Fibroblast of villous mesenchyme (primary cell): ENCODE data around the gene FAM81B. TPM values are rescaled to one million over a fixed set of nuclear protein-coding genes. Genes with fewer than 3 reads are reported as not detected.

Experiments
- DNase-seq: peaks from one replicate; pipeline ENCODE4 v3.0.0-alpha.2; 2010; ENCODE audit warnings: low read depth
- H3K4me3 ChIP-seq: 2 replicates; pipeline ENCODE4 v1.5.1; 2011; ENCODE audit warnings: low read depth, mild to moderate bottlenecking, low read length
- total RNA-seq: library from RNA; depleted of rRNA; stranded (reverse); fragments of >200 nt; gene quantifications from 2 replicates; pipeline ENCODE4 v1.2.3, GENCODE V29; 2012
- TF ChIP-seq, protein P1 (sequence below): IDR thresholded peaks from 2 replicates; pipeline ENCODE4 v1.5.1; 2012; ENCODE audit warnings: low read depth, mild to moderate bottlenecking, low read length; ENCODE audit not compliant: insufficient read depth

FAM81B gene
- total RNA-seq, 1 donor = not detected

DNA sequence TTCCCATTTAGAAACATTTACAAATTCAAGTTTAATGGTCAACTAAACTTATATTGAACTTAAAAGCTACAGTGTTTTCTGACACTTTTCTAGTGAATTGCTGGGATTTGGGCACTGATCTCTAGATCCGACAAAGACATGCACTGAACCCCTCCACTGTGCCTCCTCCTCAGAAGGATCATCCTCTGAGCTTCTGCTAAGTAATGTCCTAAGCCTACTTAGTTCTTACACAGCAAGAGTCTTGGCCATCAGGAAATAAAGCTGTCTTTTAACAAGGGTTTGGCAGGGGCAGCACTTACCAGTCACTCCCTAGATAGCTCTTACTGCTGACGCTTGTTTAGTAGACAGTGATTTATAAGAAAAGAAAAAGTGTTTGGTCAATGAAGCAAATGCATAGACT, 50.5 kb downstream of the FAM81B start:
- no peak for DNase-seq
- TF ChIP-seq, protein P1, sequence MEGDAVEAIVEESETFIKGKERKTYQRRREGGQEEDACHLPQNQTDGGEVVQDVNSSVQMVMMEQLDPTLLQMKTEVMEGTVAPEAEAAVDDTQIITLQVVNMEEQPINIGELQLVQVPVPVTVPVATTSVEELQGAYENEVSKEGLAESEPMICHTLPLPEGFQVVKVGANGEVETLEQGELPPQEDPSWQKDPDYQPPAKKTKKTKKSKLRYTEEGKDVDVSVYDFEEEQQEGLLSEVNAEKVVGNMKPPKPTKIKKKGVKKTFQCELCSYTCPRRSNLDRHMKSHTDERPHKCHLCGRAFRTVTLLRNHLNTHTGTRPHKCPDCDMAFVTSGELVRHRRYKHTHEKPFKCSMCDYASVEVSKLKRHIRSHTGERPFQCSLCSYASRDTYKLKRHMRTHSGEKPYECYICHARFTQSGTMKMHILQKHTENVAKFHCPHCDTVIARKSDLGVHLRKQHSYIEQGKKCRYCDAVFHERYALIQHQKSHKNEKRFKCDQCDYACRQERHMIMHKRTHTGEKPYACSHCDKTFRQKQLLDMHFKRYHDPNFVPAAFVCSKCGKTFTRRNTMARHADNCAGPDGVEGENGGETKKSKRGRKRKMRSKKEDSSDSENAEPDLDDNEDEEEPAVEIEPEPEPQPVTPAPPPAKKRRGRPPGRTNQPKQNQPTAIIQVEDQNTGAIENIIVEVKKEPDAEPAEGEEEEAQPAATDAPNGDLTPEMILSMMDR = no peak
- H3K4me3 ChIP-seq = no peak overlapping the region

DNA sequence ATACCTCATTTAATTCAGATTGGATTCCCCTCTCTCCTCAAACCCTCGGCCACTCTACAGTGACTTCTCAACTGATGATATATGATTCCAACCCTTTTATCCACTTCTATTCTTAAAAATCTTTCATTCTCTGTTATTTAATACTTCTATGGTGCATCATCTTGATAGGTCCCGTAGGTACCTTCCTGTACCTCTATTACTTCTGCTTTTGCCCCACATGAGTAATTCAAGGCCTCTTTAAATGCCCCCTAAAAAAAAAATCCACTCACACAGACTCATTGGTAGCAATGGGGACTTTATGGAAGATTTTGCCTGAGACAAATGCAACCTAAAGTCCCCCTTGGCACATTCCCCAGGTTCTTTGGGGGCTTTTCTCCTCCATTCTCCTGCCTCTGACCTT, 54.3 kb downstream of the FAM81B start:
- H3K4me3 ChIP-seq = no peak overlapping the region
- no peak for DNase-seq
- TF ChIP-seq, protein P1 = no peak

DNA sequence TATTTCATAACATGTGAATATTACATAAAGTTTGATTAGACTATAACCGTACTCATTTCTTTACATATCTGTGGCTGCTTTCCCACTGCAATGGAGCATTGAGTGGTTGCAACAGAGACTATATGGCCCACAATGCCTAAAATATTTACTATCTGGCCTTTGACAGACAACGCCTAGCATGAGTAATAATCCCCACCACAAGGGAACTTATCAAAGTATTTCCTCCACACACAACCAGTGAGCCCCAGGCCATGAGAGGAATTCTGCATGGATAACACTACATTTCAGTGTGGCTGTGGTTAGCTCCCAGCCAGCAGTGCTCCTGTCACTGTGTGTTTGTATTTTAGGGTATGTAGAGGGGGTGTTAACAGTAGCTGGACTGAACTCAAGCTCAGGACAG, 54.8 kb downstream of the FAM81B start:
- no peak overlapping the region for H3K4me3 ChIP-seq
- peak; percentile 74 for DNase-seq
- TF ChIP-seq, protein P1 = no peak

DNA sequence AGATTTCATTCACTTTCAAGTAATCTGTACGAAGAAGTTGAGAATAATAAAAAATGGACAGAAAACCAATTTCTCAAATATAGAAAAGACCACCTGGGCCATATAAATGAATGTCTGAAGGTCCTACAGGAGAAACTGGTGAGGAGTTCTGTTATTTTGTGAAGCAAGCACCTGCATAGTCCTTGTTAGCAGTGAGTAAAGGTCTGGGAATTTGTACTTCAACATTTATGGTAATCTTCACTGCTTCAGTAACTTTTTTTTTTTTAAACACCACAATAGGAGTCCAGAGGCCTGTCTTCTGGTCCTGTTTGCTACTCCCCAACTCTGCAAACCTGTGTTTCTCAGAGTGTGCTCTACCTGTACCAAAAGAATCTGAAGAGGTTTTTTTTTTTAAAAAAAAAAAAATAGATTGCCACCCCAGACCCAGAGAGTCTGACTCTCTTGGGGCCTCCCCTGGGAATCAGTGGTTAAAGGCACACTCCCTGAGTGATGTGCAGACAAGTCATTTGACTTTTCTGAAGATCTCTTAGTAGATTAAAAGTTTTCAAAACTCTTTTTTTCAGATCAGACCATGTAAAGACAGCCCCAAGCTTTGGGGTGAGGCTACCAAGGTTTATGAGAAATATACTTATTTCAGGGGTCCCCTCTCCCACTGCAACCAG, 55.5 kb downstream of the FAM81B start:
- TF ChIP-seq, protein P1 = no peak
- H3K4me3 ChIP-seq = no peak overlapping the region
- DNase-seq = peak; percentile 11

DNA sequence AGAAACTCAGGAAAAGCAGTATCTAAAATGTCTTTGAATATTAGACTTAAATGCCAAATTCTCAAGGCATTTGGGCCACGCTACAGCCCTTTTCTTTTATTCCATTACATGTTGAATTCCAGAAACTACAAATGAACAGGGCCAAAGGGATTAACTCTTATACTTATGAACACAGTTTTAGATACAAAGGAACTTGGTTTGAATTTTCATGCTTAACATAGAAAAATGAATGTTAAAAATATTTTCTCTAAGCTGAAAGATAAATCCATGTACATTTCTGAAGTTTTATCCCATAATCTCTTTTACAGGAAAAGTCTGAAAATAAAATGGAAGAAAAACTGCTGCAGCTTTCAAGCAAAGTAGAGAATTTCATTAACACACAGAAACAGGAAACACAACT, 56.8 kb downstream of the FAM81B start:
- TF ChIP-seq, protein P1 = no peak
- H3K4me3 ChIP-seq = no peak overlapping the region
- DNase-seq = no peak

DNA sequence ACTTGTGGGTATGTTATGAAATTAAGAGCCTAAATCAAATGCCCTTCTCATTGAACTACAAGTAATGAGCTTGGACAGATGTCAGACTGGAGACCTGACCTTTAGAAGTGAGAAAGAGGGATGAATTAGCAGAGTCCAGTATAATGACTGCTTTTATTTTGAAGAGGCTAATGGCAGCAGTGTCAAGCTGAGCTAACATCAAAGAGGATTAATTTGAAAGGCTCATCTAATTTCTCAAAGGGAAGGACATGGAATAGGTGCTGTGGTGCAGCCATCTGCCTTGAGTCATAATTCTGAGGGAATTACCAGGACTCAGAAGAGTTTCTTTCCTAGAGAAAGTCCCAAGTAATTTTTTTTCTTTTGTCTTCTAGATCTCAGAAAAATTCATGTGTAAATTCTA, 57.6 kb downstream of the FAM81B start:
- TF ChIP-seq, protein P1 = no peak
- H3K4me3 ChIP-seq = no peak overlapping the region
- no peak for DNase-seq

DNA sequence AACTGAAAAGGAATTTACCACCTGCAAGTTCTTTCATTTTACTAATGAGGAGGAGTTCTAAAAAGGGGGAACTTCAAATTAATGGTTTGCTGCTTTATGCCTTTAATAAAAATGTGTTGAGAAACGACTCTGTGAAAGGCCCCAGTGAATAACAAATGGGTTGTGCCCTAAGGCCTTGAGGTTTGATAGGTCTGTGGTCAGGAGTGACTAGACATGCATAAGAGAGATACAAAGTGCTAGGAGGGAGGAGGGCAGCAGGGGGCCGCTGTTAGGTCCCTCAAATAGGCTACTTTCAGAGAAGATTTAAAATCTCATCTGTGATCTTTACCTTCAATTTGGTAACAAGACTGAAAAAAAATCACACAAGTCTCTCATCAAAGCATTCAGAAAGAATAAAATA, 58.3 kb downstream of the FAM81B start:
- H3K4me3 ChIP-seq = no peak overlapping the region
- TF ChIP-seq, protein P1 = no peak
- DNase-seq = no peak
